ENCODE measurements around the gene DNER.

Gene DNER

DNA sequence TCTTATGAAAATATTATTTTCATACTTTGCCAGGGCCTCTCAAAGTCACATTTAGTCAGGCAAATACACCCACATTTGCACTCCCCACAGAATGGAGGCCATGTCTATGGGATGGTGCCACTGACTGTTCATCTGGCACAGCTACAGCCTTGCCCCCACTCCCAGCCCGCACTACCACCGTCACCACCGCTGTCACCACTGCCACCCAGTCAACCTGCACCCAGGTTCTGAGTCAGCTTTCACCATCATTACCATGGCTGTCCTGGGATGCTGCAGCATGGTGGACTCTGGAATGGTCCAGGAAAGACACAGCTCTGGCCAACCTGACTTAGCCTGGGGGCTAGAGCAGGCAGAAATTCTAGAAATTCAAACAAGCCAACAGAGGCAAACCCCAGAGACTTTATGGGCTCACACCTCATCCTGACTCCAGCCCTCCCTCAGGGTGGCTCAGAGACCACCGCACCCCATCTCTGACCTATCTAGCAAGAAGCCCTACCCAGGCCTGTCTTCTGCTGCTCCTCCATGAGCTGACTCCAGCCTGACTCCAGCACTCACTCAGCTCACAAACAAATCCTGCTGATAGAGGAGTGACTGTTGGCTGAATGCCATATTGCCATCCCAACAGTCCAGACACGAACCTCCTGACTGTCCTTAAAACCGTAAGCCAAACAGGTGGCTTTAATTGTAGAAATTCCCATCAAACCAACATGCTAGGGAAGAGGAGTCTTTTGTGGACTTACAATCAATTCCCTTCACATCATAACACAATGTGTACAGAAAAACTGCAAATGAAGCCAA is 28.0 kb downstream of the DNER start:
- Histone ChIP-seq H3K9me3 (ENCODE audit: insufficient read depth, low read length) (no peaks in the 10 kb centered on the region), H3K4me3 (ENCODE audit: low read length) (no peak overlapping the region), H3K27ac (ENCODE audit: low read length) (no peak overlapping the region), H3K36me3 (replicated peaks; ENCODE audit: low read depth, low read length) (no peaks in the 10 kb centered on the region), H3K27me3 (ENCODE audit: low read depth, low read length) (no peaks in the 10 kb centered on the region), H3K9ac (ENCODE audit: low read length) (no peak overlapping the region), H3K4me2 (ENCODE audit: low read length) (no peak overlapping the region), H2AFZ (ENCODE audit: low read depth, low read length) (no peak overlapping the region), H4K20me1 (ENCODE audit: insufficient read depth, low read length) (no peaks in the 10 kb centered on the region), H3K4me1 (ENCODE audit: low read length) (no peaks in the 10 kb centered on the region), H3K79me2 (ENCODE audit: low read length) (no peaks in the 10 kb centered on the region)
- TF ChIP-seq EZH2phosphoT487 (IDR thresholded peaks at IDR 0.05; ENCODE audit: low read depth) = no peak
- TF ChIP-seq, protein P1, sequence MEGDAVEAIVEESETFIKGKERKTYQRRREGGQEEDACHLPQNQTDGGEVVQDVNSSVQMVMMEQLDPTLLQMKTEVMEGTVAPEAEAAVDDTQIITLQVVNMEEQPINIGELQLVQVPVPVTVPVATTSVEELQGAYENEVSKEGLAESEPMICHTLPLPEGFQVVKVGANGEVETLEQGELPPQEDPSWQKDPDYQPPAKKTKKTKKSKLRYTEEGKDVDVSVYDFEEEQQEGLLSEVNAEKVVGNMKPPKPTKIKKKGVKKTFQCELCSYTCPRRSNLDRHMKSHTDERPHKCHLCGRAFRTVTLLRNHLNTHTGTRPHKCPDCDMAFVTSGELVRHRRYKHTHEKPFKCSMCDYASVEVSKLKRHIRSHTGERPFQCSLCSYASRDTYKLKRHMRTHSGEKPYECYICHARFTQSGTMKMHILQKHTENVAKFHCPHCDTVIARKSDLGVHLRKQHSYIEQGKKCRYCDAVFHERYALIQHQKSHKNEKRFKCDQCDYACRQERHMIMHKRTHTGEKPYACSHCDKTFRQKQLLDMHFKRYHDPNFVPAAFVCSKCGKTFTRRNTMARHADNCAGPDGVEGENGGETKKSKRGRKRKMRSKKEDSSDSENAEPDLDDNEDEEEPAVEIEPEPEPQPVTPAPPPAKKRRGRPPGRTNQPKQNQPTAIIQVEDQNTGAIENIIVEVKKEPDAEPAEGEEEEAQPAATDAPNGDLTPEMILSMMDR (IDR thresholded peaks at IDR 0.05; ENCODE audit: low read depth, low read length) = no peak

DNA sequence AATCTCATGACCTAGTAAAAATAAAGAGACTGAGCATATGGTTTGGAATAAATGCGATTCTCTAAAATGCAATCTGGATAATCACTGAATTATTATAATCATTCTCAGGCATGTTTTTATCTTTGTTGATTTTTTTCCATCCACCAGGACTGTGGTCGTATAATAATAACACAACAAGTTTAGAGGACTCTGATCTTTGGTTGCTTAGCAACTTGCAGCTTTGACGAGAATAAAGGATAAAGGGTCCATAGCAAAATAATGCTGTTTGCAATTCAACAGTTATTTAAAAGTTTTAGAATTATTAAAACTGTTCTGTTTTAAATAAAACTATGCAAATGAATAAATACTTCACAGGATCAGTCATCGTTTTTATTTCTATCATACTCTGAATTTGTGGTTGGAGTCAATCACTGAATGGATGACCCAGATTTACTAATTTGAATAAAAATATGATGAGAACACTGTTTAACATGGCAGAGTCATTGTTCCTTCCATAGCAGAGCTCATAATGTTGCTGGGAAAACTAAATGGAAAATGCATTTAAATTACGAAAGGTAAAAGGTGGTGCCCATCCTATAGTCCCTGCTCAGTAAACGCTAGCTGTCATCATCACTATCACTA is 29.3 kb downstream of the DNER start:
- Histone ChIP-seq H3K27ac (ENCODE audit: low read length) (no peak overlapping the region), H3K4me1 (ENCODE audit: low read length) (no peaks in the 10 kb centered on the region), H3K36me3 (replicated peaks; ENCODE audit: low read depth, low read length) (no peaks in the 10 kb centered on the region), H3K9me3 (ENCODE audit: insufficient read depth, low read length) (no peaks in the 10 kb centered on the region), H3K4me3 (ENCODE audit: low read length) (no peak overlapping the region), H3K79me2 (ENCODE audit: low read length) (no peaks in the 10 kb centered on the region), H3K9ac (ENCODE audit: low read length) (no peak overlapping the region), H3K4me2 (ENCODE audit: low read length) (no peak overlapping the region), H3K27me3 (ENCODE audit: low read depth, low read length) (no peaks in the 10 kb centered on the region), H2AFZ (ENCODE audit: low read depth, low read length) (no peak overlapping the region), H4K20me1 (ENCODE audit: insufficient read depth, low read length) (no peaks in the 10 kb centered on the region)
- TF ChIP-seq EZH2phosphoT487 (IDR thresholded peaks at IDR 0.05; ENCODE audit: low read depth) = no peak
- TF ChIP-seq, protein P1 (IDR thresholded peaks at IDR 0.05; ENCODE audit: low read depth, low read length) = no peak

DNA sequence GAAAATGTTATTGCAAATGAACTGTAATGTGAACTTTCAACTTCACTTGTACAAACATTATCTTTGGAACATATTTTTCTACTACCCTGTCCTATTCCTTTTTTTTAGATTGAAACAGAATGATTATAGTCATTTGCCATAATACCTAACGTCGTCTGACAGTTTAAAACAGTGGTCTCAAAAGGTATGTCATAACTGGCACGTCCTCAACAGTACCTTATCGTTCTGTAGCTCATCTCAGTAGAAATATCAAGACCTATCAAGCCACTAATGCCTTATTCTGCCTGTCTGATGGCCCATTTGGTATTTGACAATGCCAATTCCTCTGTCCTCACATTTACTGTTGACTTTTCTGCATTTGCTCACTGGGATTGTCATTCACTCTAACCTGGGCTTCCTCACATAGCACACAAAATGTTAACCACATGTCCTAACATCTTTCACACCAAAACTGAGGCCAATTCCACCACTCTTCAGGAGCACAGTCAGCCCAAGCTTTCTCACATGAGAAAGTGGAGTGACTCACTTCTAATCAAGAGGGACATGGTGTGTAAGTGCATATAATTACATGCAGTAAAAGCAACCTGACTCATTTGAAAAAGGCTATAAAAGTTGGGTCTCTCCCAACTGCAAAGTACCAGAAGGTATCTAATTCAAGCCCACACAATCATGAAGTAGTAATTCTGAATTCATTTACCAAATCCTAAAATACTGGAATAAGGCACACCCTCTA is 34.8 kb downstream of the DNER start:
- H3K9ac ChIP-seq (ENCODE audit: low read length) = no peak overlapping the region
- no peaks in the 10 kb centered on the region for H3K79me2 ChIP-seq (ENCODE audit: low read length)
- H2AFZ ChIP-seq (ENCODE audit: low read depth, low read length) = no peak overlapping the region
- no peaks in the 10 kb centered on the region for H4K20me1 ChIP-seq (ENCODE audit: insufficient read depth, low read length)
- no peaks in the 10 kb centered on the region for H3K36me3 ChIP-seq (replicated peaks; ENCODE audit: low read depth, low read length)
- TF ChIP-seq EZH2phosphoT487 (IDR thresholded peaks at IDR 0.05; ENCODE audit: low read depth) = no peak
- TF ChIP-seq, protein P1 (IDR thresholded peaks at IDR 0.05; ENCODE audit: low read depth, low read length) = no peak
- H3K9me3 ChIP-seq (ENCODE audit: insufficient read depth, low read length) = no peaks in the 10 kb centered on the region
- no peak overlapping the region for H3K4me3 ChIP-seq (ENCODE audit: low read length)
- H3K4me2 ChIP-seq (ENCODE audit: low read length) = no peak overlapping the region
- peaks cover 13% of the 10 kb centered on the region; the same call in 1 of the 2 replicates for H3K27me3 ChIP-seq (ENCODE audit: low read depth, low read length)
- peaks cover 9% of the 10 kb centered on the region for H3K4me1 ChIP-seq (ENCODE audit: low read length)
- no peak overlapping the region for H3K27ac ChIP-seq (ENCODE audit: low read length)

DNA sequence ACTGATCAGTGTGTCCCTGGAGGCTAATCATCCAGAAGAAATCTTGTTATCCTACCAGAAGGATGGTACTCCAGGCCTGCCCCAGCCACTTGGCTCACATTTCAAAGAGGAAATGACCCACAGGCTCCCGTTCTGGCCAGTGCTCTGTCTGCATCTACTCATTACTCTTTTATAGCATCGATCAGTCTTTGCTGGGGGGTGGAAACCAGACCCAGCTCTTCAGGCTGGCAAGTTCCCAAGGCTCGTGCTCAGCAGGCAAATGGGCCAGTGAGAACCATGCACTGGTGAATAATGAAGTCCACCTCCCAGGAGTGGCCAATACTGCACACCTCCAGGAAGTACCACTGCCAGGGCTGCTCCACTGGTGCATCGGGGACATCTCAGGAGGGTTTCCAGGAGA is 38.8 kb downstream of the DNER start:
- H3K4me3 ChIP-seq (ENCODE audit: low read length) = no peak overlapping the region
- H3K27ac ChIP-seq (ENCODE audit: low read length) = no peak overlapping the region
- H3K4me1 ChIP-seq (ENCODE audit: low read length) = peaks cover 9% of the 10 kb centered on the region
- H4K20me1 ChIP-seq (ENCODE audit: insufficient read depth, low read length) = no peaks in the 10 kb centered on the region
- H3K9ac ChIP-seq (ENCODE audit: low read length) = no peak overlapping the region
- no peaks in the 10 kb centered on the region for H3K9me3 ChIP-seq (ENCODE audit: insufficient read depth, low read length)
- H3K79me2 ChIP-seq (ENCODE audit: low read length) = no peaks in the 10 kb centered on the region
- H3K4me2 ChIP-seq (ENCODE audit: low read length) = no peak overlapping the region
- H2AFZ ChIP-seq (ENCODE audit: low read depth, low read length) = no peak overlapping the region
- H3K27me3 ChIP-seq (ENCODE audit: low read depth, low read length) = peaks cover 21% of the 10 kb centered on the region; the same call in 1 of the 2 replicates
- no peaks in the 10 kb centered on the region for H3K36me3 ChIP-seq (replicated peaks; ENCODE audit: low read depth, low read length)
- TF ChIP-seq, protein P1 (IDR thresholded peaks at IDR 0.05; ENCODE audit: low read depth, low read length) = no peak
- no peak for TF ChIP-seq EZH2phosphoT487 (IDR thresholded peaks at IDR 0.05; ENCODE audit: low read depth)

All from OCI-LY3 (cell line).